Measurements from ENCODE around the gene PLD1.

- TF ChIP-seq GATA3 (IDR thresholded peaks at IDR 0.05; ENCODE audit: low read depth, low read length) (no peak), GATA2 (IDR thresholded peaks at IDR 0.05; ENCODE audit: low read depth, low read length) (no peak)
Measured at GRCh38 chr3:171585039-171585438, 225.2 kb downstream of the PLD1 start.
